Spleen (tissue), 7 donors: ENCODE measurements around the gene CLEC3B.

Experiments used
- CTCF ChIP-seq, 11 experiments: fragments of 200-600 bp in 7 of 11; fragments of 450-650 bp in 4 of 11; sonication (generic) in 4 of 11; IDR thresholded peaks in 8 of 11; conservative IDR thresholded peaks in 3 of 11; 1 replicate in 7 of 11; 2 replicates in 4 of 11; pipeline versions ENCODE4 v1.4.0 to v1.8.0; 2016 to 2021; ENCODE audit warnings: antibody characterized with exemption in 11 of 11, inconsistent platforms in 4 of 11, mild to moderate bottlenecking in 1 of 11
- POLR2A ChIP-seq, 3 donors: fragments of 450-650 bp; IDR thresholded peaks; one replicate each; pipeline ENCODE4 v1.5.1; 2017; ENCODE audit warnings: antibody characterized with exemption in 3 of 3, mild to moderate bottlenecking in 1 of 3
- donor health status: DM: no; HTN: no; CAD: no; lungs with moderate emphysema.
- donor health status: DM: no; HTN: no; CAD: no.
- donor health status: DM: no; HTN: no; CAD: no.

DNA sequence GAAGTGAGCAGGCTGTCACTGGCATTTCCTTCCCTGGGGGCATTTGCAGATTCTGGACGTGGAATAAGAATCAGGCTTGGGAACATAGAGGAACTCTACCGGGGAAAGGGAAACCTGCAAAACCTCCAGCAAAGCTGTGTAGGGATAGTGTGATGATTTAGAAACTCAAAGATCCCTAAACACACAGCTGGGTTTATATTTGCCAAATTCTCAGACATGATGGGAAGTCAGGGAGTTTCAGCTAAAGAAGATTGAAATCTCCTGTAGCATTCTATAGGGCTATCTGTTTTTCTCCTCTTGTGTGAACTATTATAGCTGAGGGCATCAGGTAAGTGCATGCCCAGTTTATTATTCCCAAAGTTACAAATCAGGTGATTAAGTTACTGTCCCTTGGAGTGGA is 9.2 kb upstream of the CLEC3B start:
- no peak for TF ChIP-seq CTCF (IDR thresholded peaks at IDR 0.05 in 8 of 11, conservative IDR thresholded peaks at IDR 0.05 in 3 of 11)
- no peak for TF ChIP-seq POLR2A (IDR thresholded peaks at IDR 0.05)
